Astrocyte (in vitro differentiated cells and primary cell): ENCODE results near the gene MYT1.

Source experiments
- CTCF ChIP-seq: IDR thresholded peaks from 2 replicates; pipeline ENCODE4 v1.5.1; 2011; ENCODE audit warnings: low read depth, mild to moderate bottlenecking, inconsistent platforms, low read length, moderate library complexity; ENCODE audit not compliant: insufficient read depth
- EZH2 ChIP-seq: IDR thresholded peaks from 2 replicates; pipeline ENCODE4 v1.6.1; 2012; ENCODE audit warnings: mild to moderate bottlenecking, low read length, inconsistent platforms; ENCODE audit not compliant: insufficient read depth

DNA sequence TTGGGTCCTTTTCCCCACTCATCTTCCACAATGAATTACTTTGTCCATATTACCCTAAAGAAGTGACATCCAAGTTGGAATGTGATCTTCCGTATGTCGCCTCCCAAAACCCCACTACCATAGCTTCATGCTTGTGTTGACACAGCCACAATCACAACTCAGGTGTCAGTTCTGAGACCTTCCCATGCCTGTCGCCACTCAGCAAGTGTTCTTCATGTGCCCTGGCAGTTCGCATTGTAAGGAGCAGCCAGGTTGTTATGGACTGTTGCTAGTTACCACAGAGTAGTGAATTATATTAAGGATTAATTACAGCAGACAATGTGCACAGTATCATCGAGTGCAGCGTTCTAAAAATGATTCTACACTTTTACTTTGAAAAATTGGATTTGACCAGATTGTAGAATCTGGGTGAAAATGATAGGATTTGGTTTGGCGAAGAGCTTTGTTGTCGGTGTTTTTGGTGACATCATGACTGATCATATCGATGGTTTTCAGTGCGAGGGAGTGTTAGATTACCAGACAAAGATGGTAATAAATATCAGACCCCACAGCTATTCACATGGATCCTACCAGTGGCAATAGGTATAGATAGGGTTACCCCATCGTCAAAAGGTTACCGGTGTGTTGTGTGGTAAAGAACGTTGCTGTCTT is 93.0 kb downstream of the MYT1 start:
- TF ChIP-seq CTCF (no peak), EZH2 (no peak)
